ENCODE results near the gene OR6Y1.

The OR6Y1 gene, protein sequence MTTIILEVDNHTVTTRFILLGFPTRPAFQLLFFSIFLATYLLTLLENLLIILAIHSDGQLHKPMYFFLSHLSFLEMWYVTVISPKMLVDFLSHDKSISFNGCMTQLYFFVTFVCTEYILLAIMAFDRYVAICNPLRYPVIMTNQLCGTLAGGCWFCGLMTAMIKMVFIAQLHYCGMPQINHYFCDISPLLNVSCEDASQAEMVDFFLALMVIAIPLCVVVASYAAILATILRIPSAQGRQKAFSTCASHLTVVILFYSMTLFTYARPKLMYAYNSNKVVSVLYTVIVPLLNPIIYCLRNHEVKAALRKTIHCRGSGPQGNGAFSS

DNA sequence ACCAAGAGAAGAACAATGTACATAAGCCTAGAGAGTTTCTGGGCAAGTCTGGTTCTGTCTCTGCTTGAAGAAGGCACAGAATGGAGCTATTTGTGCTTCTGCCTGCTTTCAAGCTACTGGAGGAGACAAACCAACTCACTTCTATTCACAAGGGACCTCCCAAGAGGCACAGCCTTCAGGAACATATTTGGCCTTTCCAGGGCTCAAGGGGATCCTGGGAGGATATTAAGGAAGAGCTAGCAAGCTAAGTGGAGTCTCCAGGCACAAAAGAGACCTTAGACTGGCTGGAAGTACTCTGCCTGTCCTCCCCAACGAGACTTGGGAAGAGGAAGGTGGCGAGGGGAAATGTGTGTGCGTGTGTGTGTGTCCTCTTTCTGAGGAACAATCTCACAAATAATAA, at the start of gene OR6Y1:
Gene OR6Y1, minus strand, starts transcription at position 54 of the 400 bp plus-strand sequence. CDS start 6,300 bp downstream, outside the sequence.
- H3K9ac ChIP-seq (ENCODE audit: low read length): no peak within 1 kb of the TSS
- H3K27ac ChIP-seq (ENCODE audit: low read length): no peak within 1 kb of the TSS
- H3K4me3 ChIP-seq (ENCODE audit: low read length): no peak within 1 kb of the TSS
- no peaks in the 10 kb centered on the region for H3K36me3 ChIP-seq (replicated peaks; ENCODE audit: low read depth, low read length)
- no peak for TF ChIP-seq EZH2phosphoT487 (IDR thresholded peaks at IDR 0.05; ENCODE audit: low read depth)
- TF ChIP-seq, protein P1, sequence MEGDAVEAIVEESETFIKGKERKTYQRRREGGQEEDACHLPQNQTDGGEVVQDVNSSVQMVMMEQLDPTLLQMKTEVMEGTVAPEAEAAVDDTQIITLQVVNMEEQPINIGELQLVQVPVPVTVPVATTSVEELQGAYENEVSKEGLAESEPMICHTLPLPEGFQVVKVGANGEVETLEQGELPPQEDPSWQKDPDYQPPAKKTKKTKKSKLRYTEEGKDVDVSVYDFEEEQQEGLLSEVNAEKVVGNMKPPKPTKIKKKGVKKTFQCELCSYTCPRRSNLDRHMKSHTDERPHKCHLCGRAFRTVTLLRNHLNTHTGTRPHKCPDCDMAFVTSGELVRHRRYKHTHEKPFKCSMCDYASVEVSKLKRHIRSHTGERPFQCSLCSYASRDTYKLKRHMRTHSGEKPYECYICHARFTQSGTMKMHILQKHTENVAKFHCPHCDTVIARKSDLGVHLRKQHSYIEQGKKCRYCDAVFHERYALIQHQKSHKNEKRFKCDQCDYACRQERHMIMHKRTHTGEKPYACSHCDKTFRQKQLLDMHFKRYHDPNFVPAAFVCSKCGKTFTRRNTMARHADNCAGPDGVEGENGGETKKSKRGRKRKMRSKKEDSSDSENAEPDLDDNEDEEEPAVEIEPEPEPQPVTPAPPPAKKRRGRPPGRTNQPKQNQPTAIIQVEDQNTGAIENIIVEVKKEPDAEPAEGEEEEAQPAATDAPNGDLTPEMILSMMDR (IDR thresholded peaks at IDR 0.05; ENCODE audit: low read depth, low read length): no peak
- H3K79me2 ChIP-seq (ENCODE audit: low read length): no peaks in the 10 kb centered on the region
- no peaks in the 10 kb centered on the region for H4K20me1 ChIP-seq (ENCODE audit: insufficient read depth, low read length)
- no peak within 1 kb of the TSS for H3K4me2 ChIP-seq (ENCODE audit: low read length)
- H3K27me3 ChIP-seq (ENCODE audit: low read depth, low read length): no peaks in the 10 kb centered on the region
- no peaks in the 10 kb centered on the region for H3K4me1 ChIP-seq (ENCODE audit: low read length)
- no peaks in the 10 kb centered on the region for H3K9me3 ChIP-seq (ENCODE audit: insufficient read depth, low read length)
- no peak within 1 kb of the TSS for H2AFZ ChIP-seq (ENCODE audit: low read depth, low read length)

DNA sequence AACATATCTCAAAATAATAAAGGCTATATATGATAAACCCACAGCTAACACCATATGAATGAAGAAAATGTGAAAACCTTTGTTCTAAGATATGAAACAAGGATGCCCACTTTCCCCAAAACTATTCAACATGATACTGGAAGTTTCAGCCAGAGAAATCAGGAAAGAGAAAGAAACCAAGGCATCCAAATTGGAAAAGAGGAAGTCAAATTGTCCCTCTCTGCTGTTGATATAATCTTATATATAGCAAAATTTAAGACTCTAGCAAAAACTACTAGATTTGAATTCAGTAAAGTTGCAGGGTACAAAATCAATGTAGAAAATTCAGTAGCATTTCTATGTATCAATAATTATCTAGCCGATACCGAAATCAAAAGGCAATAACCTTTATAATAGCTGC, 46.5 kb upstream of the OR6Y1 start:
- Histone ChIP-seq H3K9ac (ENCODE audit: low read length) (no peak overlapping the region), H2AFZ (ENCODE audit: low read depth, low read length) (no peak overlapping the region), H3K4me2 (ENCODE audit: low read length) (no peak overlapping the region), H3K27ac (ENCODE audit: low read length) (no peak overlapping the region), H4K20me1 (ENCODE audit: insufficient read depth, low read length) (no peaks in the 10 kb centered on the region), H3K4me1 (ENCODE audit: low read length) (no peaks in the 10 kb centered on the region), H3K27me3 (ENCODE audit: low read depth, low read length) (no peaks in the 10 kb centered on the region), H3K36me3 (replicated peaks; ENCODE audit: low read depth, low read length) (no peaks in the 10 kb centered on the region), H3K4me3 (ENCODE audit: low read length) (no peak overlapping the region), H3K9me3 (ENCODE audit: insufficient read depth, low read length) (no peaks in the 10 kb centered on the region), H3K79me2 (ENCODE audit: low read length) (no peaks in the 10 kb centered on the region)
- TF ChIP-seq, protein P1 (IDR thresholded peaks at IDR 0.05; ENCODE audit: low read depth, low read length): no peak

DNA sequence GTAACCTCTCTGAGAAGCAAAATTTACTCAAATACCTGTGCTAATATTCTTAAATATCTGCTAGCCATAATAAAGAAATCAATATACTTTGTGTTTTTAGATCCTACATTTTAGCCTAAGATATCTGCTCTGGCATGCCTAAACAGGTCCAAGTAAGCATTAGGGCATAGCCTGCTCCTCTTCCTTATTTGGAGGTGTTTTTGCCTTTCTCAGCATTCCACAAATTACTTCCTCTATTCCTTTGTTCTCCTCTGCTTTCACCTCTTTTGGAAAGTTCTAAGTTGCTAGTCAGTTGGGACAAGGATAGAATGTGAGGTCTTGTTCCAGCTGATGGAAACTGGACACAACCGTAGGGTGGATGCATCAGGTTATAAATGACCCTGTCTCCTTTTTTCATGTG, 32.7 kb upstream of the OR6Y1 start:
- Histone ChIP-seq H3K9me3 (ENCODE audit: insufficient read depth, low read length) (peaks cover 20% of the 10 kb centered on the region; the same call in 1 of the 2 replicates), H3K79me2 (ENCODE audit: low read length) (no peaks in the 10 kb centered on the region), H3K4me2 (ENCODE audit: low read length) (no peak overlapping the region), H3K4me3 (ENCODE audit: low read length) (no peak overlapping the region), H2AFZ (ENCODE audit: low read depth, low read length) (no peak overlapping the region), H3K9ac (ENCODE audit: low read length) (no peak overlapping the region), H4K20me1 (ENCODE audit: insufficient read depth, low read length) (no peaks in the 10 kb centered on the region), H3K36me3 (replicated peaks; ENCODE audit: low read depth, low read length) (no peaks in the 10 kb centered on the region), H3K4me1 (ENCODE audit: low read length) (no peaks in the 10 kb centered on the region), H3K27me3 (ENCODE audit: low read depth, low read length) (no peaks in the 10 kb centered on the region), H3K27ac (ENCODE audit: low read length) (no peak overlapping the region)
- TF ChIP-seq, protein P1 (IDR thresholded peaks at IDR 0.05; ENCODE audit: low read depth, low read length): no peak

DNA sequence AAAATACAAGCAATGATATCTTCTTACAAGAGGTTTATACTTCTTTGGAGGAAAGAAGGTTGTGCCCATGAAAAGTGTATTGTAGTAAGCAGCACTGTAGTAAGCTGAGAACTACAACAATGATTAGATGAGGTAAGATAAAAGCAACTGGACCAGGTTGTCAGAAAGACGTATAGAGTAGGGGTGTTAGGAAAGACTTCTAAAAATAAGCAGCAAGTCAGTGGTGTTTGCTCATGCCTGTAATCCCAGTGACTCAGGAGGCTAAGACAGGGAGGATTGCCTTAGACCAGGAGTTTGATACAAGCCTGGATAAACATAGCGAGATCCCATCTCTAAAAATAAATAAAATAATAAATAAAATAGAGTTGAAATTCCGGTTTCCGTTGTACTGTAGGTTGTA, 29.8 kb upstream of the OR6Y1 start:
- H3K4me1 ChIP-seq (ENCODE audit: low read length): no peaks in the 10 kb centered on the region
- no peak overlapping the region for H2AFZ ChIP-seq (ENCODE audit: low read depth, low read length)
- H3K36me3 ChIP-seq (replicated peaks; ENCODE audit: low read depth, low read length): no peaks in the 10 kb centered on the region
- no peak overlapping the region for H3K4me3 ChIP-seq (ENCODE audit: low read length)
- H4K20me1 ChIP-seq (ENCODE audit: insufficient read depth, low read length): no peaks in the 10 kb centered on the region
- H3K9me3 ChIP-seq (ENCODE audit: insufficient read depth, low read length): peaks cover 19% of the 10 kb centered on the region; the same call in 1 of the 2 replicates
- H3K4me2 ChIP-seq (ENCODE audit: low read length): no peak overlapping the region
- H3K27me3 ChIP-seq (ENCODE audit: low read depth, low read length): no peaks in the 10 kb centered on the region
- no peak overlapping the region for H3K27ac ChIP-seq (ENCODE audit: low read length)
- no peaks in the 10 kb centered on the region for H3K79me2 ChIP-seq (ENCODE audit: low read length)
- TF ChIP-seq EZH2phosphoT487 (IDR thresholded peaks at IDR 0.05; ENCODE audit: low read depth): no peak
- TF ChIP-seq, protein P1 (IDR thresholded peaks at IDR 0.05; ENCODE audit: low read depth, low read length): no peak
- H3K9ac ChIP-seq (ENCODE audit: low read length): no peak overlapping the region
